ENCODE measurements around the gene ELMO1.

Gene ELMO1

DNA sequence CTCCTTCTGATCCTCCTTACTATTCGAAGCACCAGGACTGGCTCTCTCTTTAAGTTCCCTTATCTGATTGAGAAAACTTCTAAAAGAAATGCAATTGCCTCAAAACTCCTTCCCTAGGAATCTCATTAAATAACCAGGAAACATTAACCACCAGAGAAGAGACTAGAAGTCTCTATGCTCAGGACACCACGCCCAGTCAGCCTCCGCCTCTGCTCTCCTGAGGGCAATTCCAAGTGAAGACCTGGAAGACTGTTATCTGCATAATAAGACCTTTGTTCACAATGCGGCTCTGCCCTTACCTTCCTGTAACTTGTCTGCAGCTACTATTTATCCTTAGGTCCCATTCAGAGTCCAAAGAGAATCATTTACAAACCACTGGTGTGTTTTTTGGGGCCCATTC is 78.8 kb downstream of the ELMO1 start:
- no peak for TF ChIP-seq GATA1 (IDR thresholded peaks at IDR 0.05; ENCODE audit: low read depth, low read length)
- no peak for TF ChIP-seq POLR2A (IDR thresholded peaks at IDR 0.05; ENCODE audit: low read length)
- no peak for DNase-seq

DNA sequence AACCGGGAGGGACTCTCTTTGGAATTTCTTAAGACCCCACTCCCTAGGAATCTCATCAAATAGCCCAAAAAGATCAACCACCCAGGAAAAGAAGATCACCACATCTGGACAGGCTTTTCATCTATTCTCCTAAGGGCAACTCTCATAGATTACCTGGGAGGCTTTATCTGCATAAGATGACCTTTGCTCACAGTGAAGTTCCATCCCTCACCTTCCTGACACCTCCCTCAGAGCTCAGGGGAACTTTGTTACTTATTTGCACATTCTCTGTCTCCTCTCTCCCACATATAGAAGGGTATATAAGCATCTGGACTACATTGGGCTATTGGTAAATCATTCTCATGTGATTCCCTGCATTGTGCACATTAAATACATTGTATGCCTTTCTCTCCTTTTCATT is 80.1 kb downstream of the ELMO1 start:
- no peak for DNase-seq
- TF ChIP-seq GATA1 (IDR thresholded peaks at IDR 0.05; ENCODE audit: low read depth, low read length) (no peak), POLR2A (IDR thresholded peaks at IDR 0.05; ENCODE audit: low read length) (no peak)

DNA sequence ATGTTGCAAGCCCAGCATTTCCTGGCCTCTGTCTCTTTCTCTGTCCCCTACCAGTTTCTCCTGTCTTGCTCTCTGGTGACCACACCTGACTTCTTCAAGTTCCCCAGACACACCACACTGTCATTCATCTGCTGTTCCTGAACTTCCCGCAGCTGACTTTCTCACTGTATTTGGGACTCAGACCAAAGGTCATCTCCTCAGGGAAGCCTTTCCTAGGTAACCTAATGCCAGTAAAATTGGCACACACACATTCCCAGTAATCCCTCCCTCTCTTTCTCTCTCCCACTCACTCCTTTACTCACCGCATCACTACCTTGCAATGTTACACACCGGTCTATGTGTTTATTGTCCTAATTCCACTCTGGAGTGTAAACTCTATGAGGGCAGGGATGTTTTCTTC is 81.7 kb downstream of the ELMO1 start:
- DNase-seq, result no peak
- TF ChIP-seq GATA1 (IDR thresholded peaks at IDR 0.05; ENCODE audit: low read depth, low read length) (no peak), POLR2A (IDR thresholded peaks at IDR 0.05; ENCODE audit: low read length) (no peak)

DNA sequence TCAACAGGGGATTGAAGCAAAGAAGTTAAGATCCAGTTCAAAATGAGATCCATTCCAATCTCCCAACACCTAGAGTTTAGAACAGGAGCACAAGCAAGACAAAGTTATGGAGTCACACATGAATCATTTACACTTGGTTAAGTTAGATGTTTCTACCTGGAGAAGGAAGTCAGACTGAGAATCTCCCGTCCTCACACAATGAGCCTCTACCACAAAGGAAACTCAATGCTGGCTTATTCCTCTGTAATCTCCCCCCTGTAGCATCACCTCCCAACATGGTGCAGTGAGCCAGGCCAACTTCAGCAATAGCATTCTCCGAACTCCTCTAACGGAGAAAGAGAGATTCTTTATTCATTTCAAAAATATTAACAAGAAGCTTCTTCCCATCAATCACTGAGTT is 82.2 kb downstream of the ELMO1 start:
- no peak for DNase-seq
- no peak for TF ChIP-seq POLR2A (IDR thresholded peaks at IDR 0.05; ENCODE audit: low read length)
- no peak for TF ChIP-seq GATA1 (IDR thresholded peaks at IDR 0.05; ENCODE audit: low read depth, low read length)

DNA sequence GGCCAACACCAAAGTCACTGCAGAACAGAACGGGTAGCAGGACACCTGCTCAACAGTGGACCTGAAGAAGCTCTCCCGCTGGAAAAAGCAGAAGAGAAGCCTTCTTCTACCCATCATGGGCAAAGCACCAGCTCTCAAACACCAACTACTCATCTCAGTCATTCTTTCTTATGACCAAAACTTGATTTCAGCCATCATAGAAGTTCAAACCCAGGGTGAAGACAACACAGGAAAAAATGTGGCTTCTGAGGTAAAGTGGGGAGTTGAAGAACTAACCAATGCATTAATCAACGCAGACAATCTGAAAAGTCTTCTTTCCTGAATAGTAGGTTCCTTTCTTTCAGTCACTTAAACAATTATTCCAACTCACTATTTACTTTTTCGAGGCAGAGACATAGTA is 83.3 kb downstream of the ELMO1 start:
- DNase-seq, result no peak
- TF ChIP-seq POLR2A (IDR thresholded peaks at IDR 0.05; ENCODE audit: low read length) (no peak), GATA1 (IDR thresholded peaks at IDR 0.05; ENCODE audit: low read depth, low read length) (no peak)

DNA sequence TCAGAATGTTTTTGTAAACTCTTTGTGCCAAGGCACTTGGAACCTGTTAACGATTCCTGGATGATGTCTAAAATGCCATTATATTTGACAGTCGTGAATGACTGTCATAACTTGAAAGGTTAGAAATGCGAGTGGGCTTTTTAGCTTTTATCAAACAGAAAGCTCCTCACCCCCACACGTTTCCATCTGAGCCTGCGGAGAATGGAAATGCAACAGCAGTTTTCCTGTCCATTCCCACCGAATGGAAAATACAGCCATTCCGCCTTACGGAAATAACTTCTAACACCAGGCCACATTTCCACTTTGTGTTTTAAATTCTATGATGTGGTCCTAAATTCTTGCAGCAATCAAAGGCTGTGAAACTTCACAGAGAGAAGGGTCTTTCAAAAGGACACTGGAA is 83.8 kb downstream of the ELMO1 start:
- no peak for TF ChIP-seq POLR2A (IDR thresholded peaks at IDR 0.05; ENCODE audit: low read length)
- no peak for TF ChIP-seq GATA1 (IDR thresholded peaks at IDR 0.05; ENCODE audit: low read depth, low read length)
- DNase-seq, result no peak

DNA sequence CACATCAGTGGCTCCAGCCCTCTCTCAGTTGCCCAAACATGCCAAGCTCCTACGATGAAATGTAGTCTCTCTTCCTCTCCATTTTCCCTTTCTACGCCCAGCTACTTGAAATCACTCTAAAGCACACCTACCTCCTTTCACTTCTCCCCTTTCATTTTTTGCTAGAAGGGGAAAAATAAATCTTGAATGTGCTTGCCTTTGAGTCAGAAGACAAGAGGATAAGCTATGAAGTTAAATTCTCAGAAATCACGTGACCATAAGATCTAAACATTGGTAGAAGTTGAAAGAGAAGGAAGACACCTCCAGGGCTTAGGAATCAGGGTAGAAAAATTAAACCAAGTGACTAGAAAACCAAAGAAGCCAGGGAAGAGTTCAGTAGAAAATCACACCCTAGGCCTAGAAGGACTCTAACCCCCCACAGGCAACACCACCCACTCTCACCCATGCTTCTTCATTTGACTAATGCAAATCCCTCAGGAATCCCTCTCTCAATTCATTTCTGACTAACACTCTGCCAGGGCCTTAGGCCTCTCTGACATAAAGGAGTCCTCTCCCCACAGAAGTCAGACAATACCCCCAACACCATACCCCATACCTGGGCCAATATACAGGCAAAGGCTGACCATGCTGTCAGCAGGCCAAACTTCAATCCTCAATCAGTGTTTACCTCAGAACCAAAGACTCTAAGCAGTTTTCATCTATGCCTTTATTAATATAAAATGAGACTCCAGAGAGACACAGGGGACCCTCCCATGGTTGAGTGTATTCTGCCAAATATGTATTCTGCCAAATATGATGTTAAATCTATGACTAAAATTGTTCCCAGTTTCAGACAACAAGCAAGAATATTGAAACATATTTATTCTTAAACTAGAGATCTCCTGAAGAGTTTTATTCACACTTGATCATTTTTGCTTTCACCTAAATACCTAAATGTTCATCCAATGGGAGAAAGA is 84.8 kb downstream of the ELMO1 start:
- no peak for TF ChIP-seq GATA1 (IDR thresholded peaks at IDR 0.05; ENCODE audit: low read depth, low read length)
- no peak for TF ChIP-seq POLR2A (IDR thresholded peaks at IDR 0.05; ENCODE audit: low read length)
- DNase-seq, result no peak

DNA sequence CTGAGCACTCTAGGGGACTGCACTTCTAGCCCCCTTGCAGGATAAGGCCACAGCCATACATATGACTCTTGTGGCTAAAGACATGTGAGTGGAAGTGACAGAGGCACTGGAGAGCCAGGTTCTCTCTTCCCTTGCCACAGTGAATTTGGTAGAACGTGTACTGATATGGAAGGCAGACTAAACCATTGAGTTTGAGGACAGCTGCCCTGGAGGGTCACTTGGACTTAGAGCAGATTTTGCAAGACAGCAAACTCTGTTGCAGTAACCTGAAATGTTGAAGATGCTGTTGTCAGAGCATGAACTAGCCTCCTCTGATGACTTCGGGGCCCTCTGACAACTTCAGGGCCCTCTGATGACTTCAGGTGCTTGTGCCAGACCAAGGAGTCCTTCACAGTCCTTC is 85.9 kb downstream of the ELMO1 start:
- DNase-seq, result no peak
- TF ChIP-seq GATA1 (IDR thresholded peaks at IDR 0.05; ENCODE audit: low read depth, low read length) (no peak), POLR2A (IDR thresholded peaks at IDR 0.05; ENCODE audit: low read length) (no peak)

DNA sequence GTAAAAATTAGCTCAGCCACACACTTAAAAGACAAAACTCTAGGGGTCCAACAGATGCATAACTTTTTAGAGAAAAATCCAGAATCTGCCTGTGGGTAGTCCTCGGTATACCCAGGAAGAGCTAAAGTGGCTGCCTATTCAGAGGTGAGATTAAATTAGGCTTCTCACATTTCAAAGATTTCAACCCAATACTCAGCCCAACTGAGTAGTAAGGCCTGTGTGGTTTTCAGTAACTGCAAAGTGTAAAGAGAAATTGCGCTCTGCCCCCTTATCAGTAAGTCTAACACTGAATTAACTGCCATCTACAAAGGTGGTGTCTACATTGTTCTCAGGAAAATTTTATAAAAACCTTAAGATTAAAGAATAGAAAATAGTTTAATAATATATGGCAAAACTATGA is 88.2 kb downstream of the ELMO1 start:
- no peak for DNase-seq
- TF ChIP-seq POLR2A (IDR thresholded peaks at IDR 0.05; ENCODE audit: low read length), result no peak
- TF ChIP-seq GATA1 (IDR thresholded peaks at IDR 0.05; ENCODE audit: low read depth, low read length), result no peak

DNA sequence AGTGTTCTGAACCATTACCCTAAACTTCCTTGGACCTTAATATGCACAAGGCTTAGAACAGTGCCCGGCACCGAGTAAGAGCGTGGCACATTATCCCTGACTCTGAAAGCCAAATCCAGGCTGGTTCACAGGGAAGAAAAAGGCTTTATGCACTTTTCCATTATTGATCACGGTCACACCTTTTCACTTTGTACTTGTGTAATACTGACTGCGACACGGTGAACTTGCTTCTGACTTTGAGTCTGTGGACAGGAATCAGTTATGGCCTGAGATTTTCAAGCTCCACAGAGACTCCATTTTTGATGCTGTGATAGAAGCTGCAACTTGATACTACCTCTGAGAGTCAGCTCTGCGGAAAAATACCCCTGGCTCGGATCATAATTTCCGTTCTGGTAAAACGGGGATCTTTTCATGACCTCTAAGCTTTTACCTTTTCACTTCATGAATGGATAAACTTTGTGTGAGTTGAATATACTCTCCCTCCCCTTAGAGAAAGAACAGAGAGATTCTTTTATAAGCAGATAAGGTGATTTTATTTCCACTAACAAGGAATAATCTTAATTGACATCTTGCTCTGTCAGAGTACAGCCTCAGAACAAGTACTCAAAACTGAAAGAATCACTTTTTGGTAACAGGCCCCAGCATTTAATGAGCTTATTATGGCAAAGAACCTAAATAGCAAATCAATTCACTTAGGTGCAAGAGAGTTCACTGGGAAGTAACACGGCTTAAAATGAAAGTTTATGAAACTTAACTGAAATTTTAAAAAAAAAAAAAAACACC is 88.8 kb downstream of the ELMO1 start:
- TF ChIP-seq GATA1 (IDR thresholded peaks at IDR 0.05; ENCODE audit: low read depth, low read length), result no peak
- no peak for TF ChIP-seq POLR2A (IDR thresholded peaks at IDR 0.05; ENCODE audit: low read length)
- no peak for DNase-seq

DNA sequence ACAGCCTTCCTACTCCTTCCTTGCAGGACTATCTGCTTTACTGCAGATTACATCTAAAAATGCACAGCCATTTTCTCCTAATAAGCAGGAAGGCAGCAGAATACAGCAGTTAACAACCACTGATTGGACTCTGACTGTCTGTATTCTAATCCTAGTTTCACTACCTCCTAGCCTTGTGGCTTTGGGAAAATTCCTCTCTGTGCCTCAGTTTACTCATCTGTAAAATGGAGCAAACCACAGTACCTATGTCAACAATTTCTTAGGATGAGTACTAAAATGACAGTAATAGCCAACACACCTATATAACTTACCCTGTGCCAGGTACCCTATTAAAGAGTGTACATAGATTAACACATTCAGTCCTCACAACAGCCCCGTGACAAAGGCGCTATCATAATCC is 89.5 kb downstream of the ELMO1 start:
- no peak for DNase-seq
- TF ChIP-seq GATA1 (IDR thresholded peaks at IDR 0.05; ENCODE audit: low read depth, low read length), result no peak
- TF ChIP-seq POLR2A (IDR thresholded peaks at IDR 0.05; ENCODE audit: low read length), result no peak

DNA sequence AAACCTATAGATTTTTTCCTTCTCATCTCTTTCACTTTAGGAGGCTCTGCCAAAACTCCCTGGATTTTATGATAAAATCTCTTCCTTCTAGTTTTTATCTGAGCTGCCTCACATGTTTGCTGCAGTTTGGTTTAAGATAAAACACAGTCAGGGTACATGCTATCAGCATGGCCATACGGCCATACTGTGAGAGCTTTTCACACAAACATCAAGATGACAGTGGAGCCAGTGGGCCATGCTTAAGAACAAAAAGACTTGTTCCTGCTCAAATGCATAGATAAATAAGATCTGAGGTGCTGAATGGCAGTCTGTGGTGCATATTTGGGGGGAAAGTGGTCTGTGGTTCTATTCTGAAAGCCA is 91.0 kb downstream of the ELMO1 start:
- TF ChIP-seq GATA1 (IDR thresholded peaks at IDR 0.05; ENCODE audit: low read depth, low read length), result peak; percentile 77
- TF ChIP-seq POLR2A (IDR thresholded peaks at IDR 0.05; ENCODE audit: low read length), result no peak
- peak; percentile 63 to 89 for DNase-seq

DNA sequence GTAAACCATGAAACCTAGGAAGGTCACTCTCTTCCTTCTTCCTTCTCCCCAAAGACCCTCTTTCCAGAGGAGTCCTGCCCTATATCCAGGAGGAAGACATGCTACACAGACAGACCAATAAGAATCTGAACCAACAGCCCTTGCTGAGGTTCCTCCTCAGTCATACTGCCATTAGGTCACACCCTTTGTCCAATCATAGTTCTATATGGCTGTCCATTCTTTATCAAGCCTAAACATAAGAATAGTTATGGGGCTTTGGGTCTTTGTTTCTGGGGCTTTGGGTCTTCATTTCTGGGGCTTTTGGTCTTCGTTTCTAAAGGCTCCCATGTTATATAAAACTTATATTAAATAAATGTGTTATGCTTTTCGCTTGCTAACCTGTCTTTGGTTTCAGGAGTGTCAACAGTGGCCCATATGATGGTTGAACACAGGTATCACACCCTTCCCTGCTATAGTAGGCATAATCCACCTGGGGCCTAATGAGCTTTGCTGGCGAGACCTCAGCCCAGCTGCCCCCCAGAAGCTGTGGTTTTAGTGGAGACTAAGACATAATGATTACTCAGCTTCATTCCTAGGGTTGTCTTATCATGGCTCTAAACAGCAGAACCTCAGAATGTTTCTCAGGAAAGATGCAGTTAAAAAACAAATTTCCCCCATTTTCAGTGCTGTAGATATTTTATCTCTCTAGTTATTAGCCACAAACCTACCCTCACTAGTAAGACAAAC is 91.6 kb downstream of the ELMO1 start:
- TF ChIP-seq GATA1 (IDR thresholded peaks at IDR 0.05; ENCODE audit: low read depth, low read length) (no peak), POLR2A (IDR thresholded peaks at IDR 0.05; ENCODE audit: low read length) (no peak)
- peak; percentile 36 to 39 for DNase-seq

DNA sequence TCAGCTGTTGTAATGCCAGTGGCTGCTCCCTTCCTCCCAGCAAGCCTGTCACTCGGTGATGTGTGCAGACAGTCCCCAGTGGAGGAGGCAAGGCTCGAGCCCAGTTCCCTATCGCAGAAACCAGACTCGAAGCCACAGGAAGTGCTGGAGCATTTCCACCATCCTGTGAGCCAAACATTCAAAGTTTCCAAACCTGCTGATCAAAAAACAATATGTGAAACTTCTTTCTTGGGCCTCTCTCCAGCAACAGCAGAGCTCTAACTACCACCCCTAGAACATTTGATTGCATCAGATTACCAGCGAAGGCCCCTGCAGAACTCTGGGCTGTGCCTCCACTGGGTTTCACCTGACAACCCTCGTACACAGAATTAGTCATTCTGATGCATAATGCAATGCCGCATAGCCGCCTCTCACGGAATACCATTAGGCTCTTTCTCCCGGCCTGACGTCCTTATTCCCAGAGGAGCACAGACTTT is 94.0 kb downstream of the ELMO1 start:
- TF ChIP-seq POLR2A (IDR thresholded peaks at IDR 0.05; ENCODE audit: low read length) (peak; percentile 57), GATA1 (IDR thresholded peaks at IDR 0.05; ENCODE audit: low read depth, low read length) (no peak)

More for the DNA sequence above, 94.0 kb downstream of the ELMO1 start:
- DNase-seq, result peak; percentile 42 to 56
